DOHH2 (cell line): Measurements from ENCODE around the gene BET1.

Experiments
- H3F3A ChIP-seq: fragments of 200-600 bp; sonication (generic), shearing (Covaris generic); 2 replicates; pipeline ENCODE4 v1.6.0; 2016; ENCODE audit warnings: antibody characterized with exemption, mild to moderate bottlenecking; ENCODE audit not compliant: control insufficient read depth, insufficient read depth
- H3K27ac ChIP-seq: fragments of 200-600 bp; sonication (generic); 2 replicates; pipeline ENCODE4 v1.5.1; 2014; ENCODE audit warnings: low read depth, mild to moderate bottlenecking, low read length, moderate library complexity
- H3K27me3 ChIP-seq: fragments of 200-600 bp; sonication (generic); 2 replicates; pipeline ENCODE4 v1.6.1; 2014; ENCODE audit warnings: mild to moderate bottlenecking, low read length, mixed read lengths; ENCODE audit not compliant: control insufficient read depth
- H3K36me3 ChIP-seq: fragments of 200-600 bp; sonication (generic); 2 replicates; pipeline ENCODE4 v1.6.1; 2014; ENCODE audit warnings: mild to moderate bottlenecking, low read length, moderate library complexity, mixed read lengths; ENCODE audit not compliant: control insufficient read depth
- H3K4me1 ChIP-seq: fragments of 200-600 bp; sonication (generic); 2 replicates; pipeline ENCODE4 v1.6.1; 2014; ENCODE audit warnings: mild to moderate bottlenecking, low read length, mixed read lengths; ENCODE audit not compliant: control insufficient read depth
- H3K4me2 ChIP-seq: fragments of 200-600 bp; sonication (generic); 2 replicates; pipeline ENCODE4 v1.6.0; 2014; ENCODE audit warnings: mild to moderate bottlenecking, low read length, moderate library complexity
- H3K4me3 ChIP-seq: fragments of 200-600 bp; sonication (generic); 2 replicates; pipeline ENCODE4 v1.5.1; 2014; ENCODE audit warnings: mild to moderate bottlenecking, low read length, mixed read lengths
- H3K79me2 ChIP-seq: fragments of 200-600 bp; sonication (generic); 2 replicates; pipeline ENCODE4 v1.6.1; 2014; ENCODE audit warnings: mild to moderate bottlenecking, low read length, mixed read lengths; ENCODE audit not compliant: control insufficient read depth
- H3K9me2 ChIP-seq: fragments of 200-600 bp; sonication (generic); replicated peaks from 2 replicates; pipeline ENCODE4 v1.6.1; 2014; ENCODE audit warnings: mild to moderate bottlenecking, low read length, mixed read lengths; ENCODE audit not compliant: control insufficient read depth
- H3K9me3 ChIP-seq: fragments of 200-600 bp; sonication (generic); 2 replicates; pipeline ENCODE4 v1.6.1; 2014; ENCODE audit warnings: antibody characterized with exemption, low read length, mixed read lengths; ENCODE audit not compliant: control insufficient read depth, insufficient read depth
- H4K20me1 ChIP-seq: fragments of 200-600 bp; sonication (generic); 2 replicates; pipeline ENCODE4 v1.6.0; 2014; ENCODE audit warnings: low read depth, mild to moderate bottlenecking, antibody characterized with exemption, low read length, moderate library complexity; ENCODE audit not compliant: control insufficient read depth, insufficient read depth
- EZH2phosphoT487 ChIP-seq: fragments of 200-600 bp; sonication (generic); IDR thresholded peaks from 2 replicates; pipeline ENCODE4 v1.6.1; 2017; ENCODE audit warnings: borderline replicate concordance, mild to moderate bottlenecking, antibody characterized with exemption, low read length, moderate library complexity, mixed read lengths
- TF ChIP-seq, protein P1 (sequence below): fragments of 200-600 bp; sonication (generic); IDR thresholded peaks from one replicate; pipeline ENCODE4 v1.5.1; 2014; ENCODE audit warnings: antibody characterized with exemption, mild to moderate bottlenecking, low read depth, low read length; ENCODE audit not compliant: poor library complexity, severe bottlenecking

The BET1 gene

DNA sequence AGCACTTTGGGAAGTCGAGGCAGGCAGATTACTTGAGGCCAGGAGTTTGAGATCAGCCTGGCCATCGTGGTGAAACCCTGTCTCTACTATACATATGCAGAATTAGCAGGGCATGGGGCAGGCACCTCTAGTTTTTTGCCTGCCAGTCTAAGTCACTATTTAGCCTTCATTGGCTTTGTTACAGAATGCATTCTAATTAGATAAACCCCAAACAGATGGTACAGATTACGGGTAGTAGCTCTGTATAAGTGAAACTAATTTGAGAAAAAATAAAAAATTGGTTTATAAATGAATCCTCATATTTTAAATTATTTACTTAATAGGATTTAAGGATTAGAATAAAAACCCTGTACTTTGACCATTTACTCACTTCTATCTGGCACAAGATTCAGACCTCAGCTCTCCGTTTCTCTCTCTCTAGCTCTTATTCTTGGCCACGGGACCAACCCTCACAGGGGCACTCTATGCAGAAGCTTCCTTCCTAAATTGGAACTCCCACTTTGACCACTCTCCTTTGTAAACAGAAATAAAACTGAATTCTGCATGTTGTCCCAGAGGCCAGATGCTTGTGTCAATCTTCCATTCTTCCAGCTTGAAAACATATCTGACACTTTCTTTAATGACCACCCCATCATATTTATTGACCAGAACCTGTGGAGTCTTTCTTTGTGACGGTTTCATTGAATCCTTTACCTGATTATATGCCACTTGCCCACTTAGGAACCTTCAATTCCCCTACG is 26.8 kb downstream of the BET1 start:
- Histone ChIP-seq H3K27ac (no peak overlapping the region), H3F3A (no peaks in the 10 kb centered on the region), H3K79me2 (no peaks in the 10 kb centered on the region), H4K20me1 (no peaks in the 10 kb centered on the region), H3K4me2 (no peak overlapping the region), H3K27me3 (no peaks in the 10 kb centered on the region), H3K4me1 (peaks cover 6% of the 10 kb centered on the region; the same call in 1 of the 2 replicates), H3K9me2 (no peaks in the 10 kb centered on the region), H3K4me3 (no peak overlapping the region), H3K9me3 (no peaks in the 10 kb centered on the region), H3K36me3 (no peaks in the 10 kb centered on the region)
- TF ChIP-seq EZH2phosphoT487 = no peak
- TF ChIP-seq, protein P1, sequence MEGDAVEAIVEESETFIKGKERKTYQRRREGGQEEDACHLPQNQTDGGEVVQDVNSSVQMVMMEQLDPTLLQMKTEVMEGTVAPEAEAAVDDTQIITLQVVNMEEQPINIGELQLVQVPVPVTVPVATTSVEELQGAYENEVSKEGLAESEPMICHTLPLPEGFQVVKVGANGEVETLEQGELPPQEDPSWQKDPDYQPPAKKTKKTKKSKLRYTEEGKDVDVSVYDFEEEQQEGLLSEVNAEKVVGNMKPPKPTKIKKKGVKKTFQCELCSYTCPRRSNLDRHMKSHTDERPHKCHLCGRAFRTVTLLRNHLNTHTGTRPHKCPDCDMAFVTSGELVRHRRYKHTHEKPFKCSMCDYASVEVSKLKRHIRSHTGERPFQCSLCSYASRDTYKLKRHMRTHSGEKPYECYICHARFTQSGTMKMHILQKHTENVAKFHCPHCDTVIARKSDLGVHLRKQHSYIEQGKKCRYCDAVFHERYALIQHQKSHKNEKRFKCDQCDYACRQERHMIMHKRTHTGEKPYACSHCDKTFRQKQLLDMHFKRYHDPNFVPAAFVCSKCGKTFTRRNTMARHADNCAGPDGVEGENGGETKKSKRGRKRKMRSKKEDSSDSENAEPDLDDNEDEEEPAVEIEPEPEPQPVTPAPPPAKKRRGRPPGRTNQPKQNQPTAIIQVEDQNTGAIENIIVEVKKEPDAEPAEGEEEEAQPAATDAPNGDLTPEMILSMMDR = no peak

DNA sequence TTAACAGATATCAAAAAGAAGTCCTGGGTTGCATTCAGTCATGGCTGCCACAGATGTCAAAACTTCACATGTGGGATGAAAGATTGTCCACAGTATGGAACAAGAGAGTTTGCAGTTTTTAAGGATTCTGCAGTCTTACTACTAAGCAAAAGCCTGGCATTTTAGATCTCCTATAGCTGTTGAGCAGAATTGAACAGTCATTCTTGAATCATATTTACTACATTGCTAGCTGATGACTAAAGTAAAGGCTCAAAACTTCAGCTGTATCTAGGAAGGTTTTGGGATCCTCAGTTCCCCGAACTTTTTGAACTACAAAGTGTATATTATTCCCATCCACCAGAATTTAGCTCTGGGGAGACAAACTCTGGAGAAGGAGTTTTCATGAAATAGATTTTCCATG is 31.0 kb downstream of the BET1 start:
- no peak overlapping the region for H3K4me3 ChIP-seq

DNA sequence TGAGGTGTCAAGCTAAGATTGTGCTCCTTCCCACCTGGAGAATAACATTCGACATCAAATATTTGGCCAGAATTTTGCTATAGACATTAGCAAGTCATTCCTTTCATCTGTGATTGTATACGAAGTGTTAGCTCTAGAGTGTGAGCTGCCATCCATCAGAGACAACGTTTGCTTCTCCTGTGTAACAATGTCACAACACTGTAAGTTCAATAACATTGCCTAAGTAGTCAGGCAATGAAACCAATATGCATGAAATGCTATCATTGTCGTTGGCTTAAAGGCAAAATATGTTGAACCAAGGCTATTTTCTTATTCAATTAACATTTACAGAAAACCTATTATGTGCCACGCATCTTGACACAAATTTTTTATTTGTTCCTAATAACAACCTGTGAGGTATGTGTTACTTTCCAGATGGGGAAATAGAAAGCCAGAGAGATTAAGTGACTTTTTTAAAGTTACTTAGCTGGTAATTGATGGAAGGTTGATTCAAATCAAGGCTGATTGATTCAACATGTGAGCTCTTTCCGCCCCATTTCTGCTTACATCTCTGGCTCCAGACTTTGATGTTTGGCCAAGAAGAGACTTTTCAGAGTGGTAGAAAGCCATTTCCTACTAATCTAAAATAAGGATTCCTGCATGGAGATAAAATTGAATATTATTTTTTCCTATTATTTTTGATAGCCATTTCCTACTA is 32.0 kb downstream of the BET1 start:
- no peak overlapping the region for H3K4me2 ChIP-seq
- H3K79me2 ChIP-seq = no peaks in the 10 kb centered on the region
- no peaks in the 10 kb centered on the region for H4K20me1 ChIP-seq

More for the DNA sequence above, 31.0 kb downstream of the BET1 start:
- TF ChIP-seq, protein P1 = no peak
- no peak for TF ChIP-seq EZH2phosphoT487
- no peaks in the 10 kb centered on the region for H4K20me1 ChIP-seq
- H3K4me1 ChIP-seq = no peaks in the 10 kb centered on the region
- no peaks in the 10 kb centered on the region for H3K36me3 ChIP-seq
- 0 out of 2 replicates have a peak, but pooled peaks cover 3% of the 10 kb centered on the region for H3F3A ChIP-seq
- H3K9me3 ChIP-seq = no peaks in the 10 kb centered on the region
- H3K27me3 ChIP-seq = no peaks in the 10 kb centered on the region
- H3K4me2 ChIP-seq = no peak overlapping the region
- H3K79me2 ChIP-seq = no peaks in the 10 kb centered on the region
- no peak overlapping the region for H3K27ac ChIP-seq
- H3K9me2 ChIP-seq = no peaks in the 10 kb centered on the region

More for the DNA sequence above, 32.0 kb downstream of the BET1 start:
- Histone ChIP-seq H3K9me3 (no peaks in the 10 kb centered on the region), H3K9me2 (no peaks in the 10 kb centered on the region), H3K27ac (no peak overlapping the region), H3K4me1 (no peaks in the 10 kb centered on the region), H3K36me3 (no peaks in the 10 kb centered on the region), H3K27me3 (no peaks in the 10 kb centered on the region), H3K4me3 (no peak overlapping the region), H3F3A (0 out of 2 replicates have a peak, but pooled peaks cover 3% of the 10 kb centered on the region)
- no peak for TF ChIP-seq EZH2phosphoT487
- TF ChIP-seq, protein P1 = no peak
